Left ventricle myocardium inferior (tissue), 1 donor: ENCODE measurements around the gene ATP6V1G2. TPM values are rescaled to one million over a fixed set of nuclear protein-coding genes. Genes with fewer than 3 reads are reported as not detected.

ENCODE experiments used
- DNase-seq: peaks from one replicate; pipeline ENCODE4 v3.0.0-alpha.2; 2020
- H3K27ac ChIP-seq: fragments of 200-600 bp; replicated peaks from 2 replicates; pipeline ENCODE4 v1.8.0; 2021
- H3K27me3 ChIP-seq: fragments of 200-600 bp; 2 replicates; pipeline ENCODE4 v1.8.0; 2021; ENCODE audit warnings: low read depth
- H3K36me3 ChIP-seq: fragments of 200-600 bp; 2 replicates; pipeline ENCODE4 v1.8.0; 2021
- H3K4me1 ChIP-seq: fragments of 200-600 bp; 2 replicates; pipeline ENCODE4 v1.8.0; 2021
- H3K4me3 ChIP-seq: fragments of 200-600 bp; 2 replicates; pipeline ENCODE4 v1.8.0; 2021; ENCODE audit warnings: mild to moderate bottlenecking, moderate library complexity
- H3K9me3 ChIP-seq: fragments of 200-600 bp; replicated peaks from 2 replicates; pipeline ENCODE4 v1.8.0; 2021
- CTCF ChIP-seq: fragments of 200-600 bp; IDR thresholded peaks from 2 replicates; pipeline ENCODE4 v1.8.0; 2021; ENCODE audit warnings: antibody characterized with exemption, mild to moderate bottlenecking, borderline replicate concordance
- intact Hi-C: fragments of 100-400 bp; cut with micrococcal nuclease; formaldehyde crosslinking; loops from one replicate; pipeline ENCODE4 v1.11.0; 2022
- total RNA-seq: library from RNA; stranded (reverse); fragmentation: NEBNext Ultra II Directional; extraction: Animal tissue kit (Norgen Biotek cat#: 25700); gene quantifications from one replicate; pipeline ENCODE4 v1.2.1, GENCODE V29; 2021
- donor health status: DM: no; HTN: yes; CAD: no; lungs with severe emphysema.

ATP6V1G2 gene
- total RNA-seq, 1 donor from 2014 or later, result 1.6 TPM

GRCh38 chr6:31560697-31561058, 14.3 kb upstream of the ATP6V1G2 start:
- Histone ChIP-seq H3K9me3 (no peaks in the 10 kb centered on the region), H3K27me3 (no peaks in the 10 kb centered on the region), H3K4me3 (no peak overlapping the region), H3K4me1 (peaks cover 48% of the 10 kb centered on the region), H3K36me3 (peaks cover 24% of the 10 kb centered on the region), H3K27ac (peak overlapping the region; percentile 81)
- intact Hi-C loops, result no loop called here
- DNase-seq, result no peak
- no peak for TF ChIP-seq CTCF

GRCh38 chr6:31559958-31560696, 13.7 kb upstream of the ATP6V1G2 start:
- Histone ChIP-seq H3K9me3 (no peaks in the 10 kb centered on the region), H3K4me3 (peak overlapping the region; percentile 21), H3K36me3 (peaks cover 24% of the 10 kb centered on the region), H3K27ac (peak overlapping the region; percentile 81), H3K4me1 (peaks cover 48% of the 10 kb centered on the region), H3K27me3 (no peaks in the 10 kb centered on the region)
- DNase-seq, result peak; percentile 63
- no peak for TF ChIP-seq CTCF
- intact Hi-C loops, result no loop called here

- peaks cover 29% of the 10 kb centered on the region for H3K36me3 ChIP-seq
- peak overlapping the region; percentile 21 for H3K4me3 ChIP-seq
- H3K27ac ChIP-seq, result peak overlapping the region; percentile 81
- no peaks in the 10 kb centered on the region for H3K27me3 ChIP-seq
- no peak for DNase-seq
- H3K4me1 ChIP-seq, result peaks cover 48% of the 10 kb centered on the region
- H3K9me3 ChIP-seq, result no peaks in the 10 kb centered on the region
- intact Hi-C loops, result no loop called here
- no peak for TF ChIP-seq CTCF
Observed at GRCh38 chr6:31559606-31559957, 13.2 kb upstream of the ATP6V1G2 start.

GRCh38 chr6:31558631-31559500, 12.5 kb upstream of the ATP6V1G2 start:
- intact Hi-C loops, result no loop called here
- TF ChIP-seq CTCF, result no peak
- Histone ChIP-seq H3K36me3 (peaks cover 34% of the 10 kb centered on the region), H3K27ac (peak overlapping the region; percentile 81), H3K4me1 (peaks cover 48% of the 10 kb centered on the region), H3K27me3 (no peaks in the 10 kb centered on the region), H3K9me3 (no peaks in the 10 kb centered on the region), H3K4me3 (peak overlapping the region; percentile 21)
- DNase-seq, result peak; percentile 26

- DNase-seq, result no peak
- Histone ChIP-seq H3K36me3 (peaks cover 40% of the 10 kb centered on the region), H3K27ac (peak overlapping the region; percentile 81), H3K4me1 (peaks cover 48% of the 10 kb centered on the region), H3K27me3 (no peaks in the 10 kb centered on the region), H3K4me3 (peak overlapping the region; percentile 7), H3K9me3 (no peaks in the 10 kb centered on the region)
- intact Hi-C loops, result no loop called here
- TF ChIP-seq CTCF, result no peak
Observed at GRCh38 chr6:31558318-31558625, 11.9 kb upstream of the ATP6V1G2 start.
